ENCODE data around the gene CNBP. TPM values are rescaled to one million over a fixed set of nuclear protein-coding genes. Genes with fewer than 3 reads are reported as not detected.
"Not testable (repeated sequence)": the region's sequence is repeated elsewhere in the genome, so short reads cannot be mapped to it uniquely, and the experiment has no call there.

Gene CNBP
- total RNA-seq, 4 donors from 2014 or later, result 355 to 461 (median 405) TPM

DNA sequence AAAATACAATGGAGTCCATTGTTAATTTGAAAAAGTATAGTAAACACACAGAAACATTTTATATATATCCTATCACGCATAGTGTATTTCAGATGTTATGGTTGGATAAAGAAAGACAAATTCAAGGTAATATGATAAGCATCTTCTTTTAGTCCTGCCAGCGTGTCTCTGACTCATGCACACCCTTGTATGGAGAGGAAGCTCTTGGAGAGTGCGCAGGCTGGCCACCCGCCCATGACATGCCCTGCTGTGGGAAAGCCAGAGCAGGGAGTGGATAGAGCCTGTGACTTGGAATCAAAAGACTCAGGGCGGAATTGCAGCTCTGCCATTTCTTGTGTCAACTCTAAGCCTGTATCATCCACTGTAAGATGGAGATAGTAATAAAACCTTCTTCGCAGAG, 42.7 kb upstream of the CNBP start:
- Histone ChIP-seq H3K27ac (peak overlapping the region; percentile 73 to 88), H3K4me1 (peaks cover 4 to 5% of the 10 kb centered on the region in 2 donors), H3K27me3 (no peaks in the 10 kb centered on the region), H3K36me3 (no peaks in the 10 kb centered on the region), H3K9me3 (no peaks in the 10 kb centered on the region), H3K4me3 (no peak overlapping the region)
- TF ChIP-seq POLR2A (IDR thresholded peaks at IDR 0.05), result no peak
- TF ChIP-seq, protein P1, sequence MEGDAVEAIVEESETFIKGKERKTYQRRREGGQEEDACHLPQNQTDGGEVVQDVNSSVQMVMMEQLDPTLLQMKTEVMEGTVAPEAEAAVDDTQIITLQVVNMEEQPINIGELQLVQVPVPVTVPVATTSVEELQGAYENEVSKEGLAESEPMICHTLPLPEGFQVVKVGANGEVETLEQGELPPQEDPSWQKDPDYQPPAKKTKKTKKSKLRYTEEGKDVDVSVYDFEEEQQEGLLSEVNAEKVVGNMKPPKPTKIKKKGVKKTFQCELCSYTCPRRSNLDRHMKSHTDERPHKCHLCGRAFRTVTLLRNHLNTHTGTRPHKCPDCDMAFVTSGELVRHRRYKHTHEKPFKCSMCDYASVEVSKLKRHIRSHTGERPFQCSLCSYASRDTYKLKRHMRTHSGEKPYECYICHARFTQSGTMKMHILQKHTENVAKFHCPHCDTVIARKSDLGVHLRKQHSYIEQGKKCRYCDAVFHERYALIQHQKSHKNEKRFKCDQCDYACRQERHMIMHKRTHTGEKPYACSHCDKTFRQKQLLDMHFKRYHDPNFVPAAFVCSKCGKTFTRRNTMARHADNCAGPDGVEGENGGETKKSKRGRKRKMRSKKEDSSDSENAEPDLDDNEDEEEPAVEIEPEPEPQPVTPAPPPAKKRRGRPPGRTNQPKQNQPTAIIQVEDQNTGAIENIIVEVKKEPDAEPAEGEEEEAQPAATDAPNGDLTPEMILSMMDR (IDR thresholded peaks at IDR 0.05), result no peak
- peak; percentile 76 to 94 for DNase-seq
- intact Hi-C loops (cut with DNase I; ENCODE audit: low total_unique reads), result no loop called here

DNA sequence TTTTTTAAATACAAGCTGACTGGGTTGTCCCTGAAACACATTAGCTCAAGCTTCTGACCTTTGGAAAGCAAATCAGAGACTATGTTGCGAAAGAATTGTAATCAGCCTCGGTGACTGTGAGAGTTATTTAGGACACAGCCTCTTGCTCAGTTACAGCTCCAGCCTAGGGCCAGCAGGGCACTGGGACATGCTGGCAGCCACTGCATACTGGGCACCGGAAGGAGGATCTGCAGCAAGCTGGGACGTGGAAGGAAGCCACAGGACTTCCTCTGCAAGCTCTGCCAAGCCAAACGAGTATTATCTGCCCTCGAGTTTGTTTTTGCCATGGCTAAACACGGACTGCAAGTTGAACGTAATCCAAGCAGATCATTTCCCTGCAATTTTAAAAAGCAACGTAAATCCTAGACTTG, 41.3 kb upstream of the CNBP start:
- Histone ChIP-seq H3K9me3 (no peaks in the 10 kb centered on the region), H3K4me1 (peaks cover 4 to 5% of the 10 kb centered on the region in 2 donors), H3K27ac (peak overlapping the region; percentile 73 to 88), H3K27me3 (no peaks in the 10 kb centered on the region), H3K36me3 (no peaks in the 10 kb centered on the region), H3K4me3 (no peak overlapping the region)
- TF ChIP-seq POLR2A (IDR thresholded peaks at IDR 0.05), result no peak
- TF ChIP-seq, protein P1 (IDR thresholded peaks at IDR 0.05), result no peak
- intact Hi-C loops (cut with DNase I; ENCODE audit: low total_unique reads), result no loop called here
- peak; percentile 58 to 72 for DNase-seq

DNA sequence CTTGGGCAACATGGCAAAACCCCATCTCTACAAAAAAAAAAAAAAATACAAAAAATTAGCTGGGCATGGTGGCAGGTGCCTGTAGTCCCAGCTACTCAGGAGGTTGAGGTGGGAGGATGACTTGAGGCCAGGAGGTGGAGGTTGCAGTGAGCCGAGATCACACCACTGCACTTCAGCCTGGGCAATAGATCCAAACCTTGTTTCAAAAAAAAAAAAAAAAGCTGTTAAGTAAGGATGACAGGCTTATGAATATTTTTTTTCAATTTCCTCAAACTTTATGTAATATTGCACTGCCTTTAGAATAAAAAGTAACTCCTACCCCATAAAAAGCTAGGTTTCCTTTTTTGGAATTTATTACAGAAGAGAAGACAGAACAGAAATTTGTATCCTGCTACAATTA, 40.7 kb upstream of the CNBP start:
- H3K4me1 ChIP-seq; DNase-seq; H3K27me3 ChIP-seq; H3K36me3 ChIP-seq; intact Hi-C loops (cut with DNase I; ENCODE audit: low total_unique reads); H3K4me3 ChIP-seq; H3K9me3 ChIP-seq: not testable (repeated sequence)
- H3K27ac ChIP-seq, result peak overlapping the region; percentile 73 to 88

DNA sequence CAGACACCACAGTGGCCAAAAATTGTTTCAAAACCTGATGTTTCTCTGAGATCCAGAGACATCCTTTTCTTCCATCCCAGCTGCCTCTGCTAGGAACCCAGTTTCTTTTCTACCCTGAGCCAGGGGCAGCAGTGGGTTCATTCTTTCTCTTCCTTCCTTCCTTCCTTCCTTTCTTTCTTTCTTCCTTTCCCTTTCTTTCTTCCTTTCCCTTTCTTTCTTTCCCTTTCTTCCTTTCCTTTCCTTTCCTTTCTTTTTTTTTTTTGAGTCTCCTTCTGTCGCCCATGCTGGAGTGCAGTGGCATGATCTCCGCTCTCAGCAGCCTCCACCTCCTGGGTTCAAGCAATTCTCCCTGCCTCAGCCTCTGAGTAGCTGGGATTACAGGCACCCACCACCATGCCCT, 35.0 kb upstream of the CNBP start:
- Histone ChIP-seq H3K27ac (no peak overlapping the region), H3K27me3 (no peaks in the 10 kb centered on the region), H3K4me1 (no peaks in the 10 kb centered on the region), H3K4me3 (no peak overlapping the region), H3K36me3 (no peaks in the 10 kb centered on the region), H3K9me3 (no peaks in the 10 kb centered on the region)
- intact Hi-C loops (cut with DNase I; ENCODE audit: low total_unique reads), result no loop called here
- DNase-seq, result no peak
- TF ChIP-seq POLR2A (IDR thresholded peaks at IDR 0.05), result no peak
- TF ChIP-seq, protein P1 (IDR thresholded peaks at IDR 0.05), result no peak

DNA sequence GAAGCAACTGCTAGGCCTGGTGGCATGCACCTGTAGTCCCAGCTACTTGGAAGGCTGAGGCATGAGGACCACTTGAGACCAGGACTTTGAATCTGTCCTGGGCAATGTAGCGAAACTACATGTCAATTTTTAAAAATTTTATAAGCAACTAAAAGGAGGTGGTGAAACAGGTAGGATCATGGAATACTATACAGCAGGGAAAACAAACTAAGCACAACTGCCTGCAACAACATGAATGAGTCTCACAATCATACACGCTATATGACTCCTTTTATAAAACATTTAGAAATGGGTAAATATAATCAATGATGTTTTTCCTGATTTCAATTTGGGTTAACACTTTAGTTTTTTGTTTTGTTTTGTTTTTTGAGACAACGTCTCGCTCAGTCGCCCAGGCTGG, 29.5 kb upstream of the CNBP start:
- Histone ChIP-seq H3K4me3 (no peak overlapping the region), H3K9me3 (no peaks in the 10 kb centered on the region), H3K4me1 (peaks cover 0 to 5% of the 10 kb centered on the region in 2 donors), H3K27ac (no peak overlapping the region), H3K27me3 (no peaks in the 10 kb centered on the region), H3K36me3 (no peaks in the 10 kb centered on the region)
- intact Hi-C loops (cut with DNase I; ENCODE audit: low total_unique reads), result no loop called here
- no peak for DNase-seq
- TF ChIP-seq, protein P1 (IDR thresholded peaks at IDR 0.05), result no peak
- TF ChIP-seq POLR2A (IDR thresholded peaks at IDR 0.05), result no peak

DNA sequence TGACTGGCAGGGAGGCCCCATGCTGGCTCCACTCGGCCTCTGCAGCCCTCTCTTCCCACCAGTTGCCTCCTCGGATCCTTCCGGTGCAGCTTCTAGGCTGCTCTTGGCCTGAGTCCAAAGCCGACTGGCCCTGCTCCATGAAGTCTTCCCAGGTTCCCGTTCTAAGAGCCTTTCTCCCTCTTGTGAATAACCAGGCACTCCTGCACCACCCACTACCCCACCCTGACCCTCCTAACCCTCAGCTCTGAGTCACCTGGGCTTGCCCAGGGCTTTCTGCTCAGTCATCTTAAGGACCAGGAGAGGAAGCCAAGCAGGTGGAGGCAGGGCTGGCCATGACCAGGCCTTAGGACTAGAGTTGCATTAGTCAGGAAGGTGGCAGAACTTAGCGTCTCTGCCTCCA, 28.1 kb upstream of the CNBP start:
- intact Hi-C loops (cut with DNase I; ENCODE audit: low total_unique reads), result no loop called here
- no peaks in the 10 kb centered on the region for H3K9me3 ChIP-seq
- TF ChIP-seq, protein P1 (IDR thresholded peaks at IDR 0.05), result no peak
- no peak for TF ChIP-seq POLR2A (IDR thresholded peaks at IDR 0.05)
- no peaks in the 10 kb centered on the region for H3K27me3 ChIP-seq
- no peaks in the 10 kb centered on the region for H3K36me3 ChIP-seq
- peak; percentile 85 to 87 for DNase-seq
- H3K4me1 ChIP-seq, result peaks cover 0 to 5% of the 10 kb centered on the region in 2 donors
- no peak overlapping the region for H3K4me3 ChIP-seq
- H3K27ac ChIP-seq, result peak overlapping the region; percentile 65 to 69
